OCI-LY3 (cell line): ENCODE measurements around the gene C1GALT1.
A peak's percentile ranks its signal among the peaks of the same experiment; 100 is the strongest.

Experiments used
- H2AFZ ChIP-seq: fragments of 200-600, 300-600 bp; shearing (Covaris generic); 2 replicates; pipeline ENCODE4 v1.6.0; 2014; ENCODE audit warnings: antibody characterized with exemption, low read depth, low read length
- H3K27ac ChIP-seq: fragments of 200-600, 300-600 bp; sonication (generic); 2 replicates; pipeline ENCODE4 v1.5.1; 2014; ENCODE audit warnings: mild to moderate bottlenecking, low read length, moderate library complexity, mixed read lengths
- H3K27me3 ChIP-seq: fragments of 200-600, 300-600 bp; sonication (generic); 2 replicates; pipeline ENCODE4 v1.6.1; 2014; ENCODE audit warnings: low read depth, low read length, mixed read lengths
- H3K36me3 ChIP-seq: fragments of 200-600, 300-600 bp; sonication (generic); replicated peaks from 2 replicates; pipeline ENCODE3; 2014; ENCODE audit warnings: low read depth, low read length, mixed read lengths
- H3K4me1 ChIP-seq: fragments of 300-600, 200-600 bp; sonication (generic); 2 replicates; pipeline ENCODE4 v1.6.1; 2014; ENCODE audit warnings: low read length, mixed read lengths
- H3K4me2 ChIP-seq: fragments of 200-600, 300-600 bp; sonication (generic); 2 replicates; pipeline ENCODE4 v1.6.1; 2014; ENCODE audit warnings: low read length, mixed read lengths
- H3K4me3 ChIP-seq: fragments of 300-600, 200-600 bp; sonication (generic); 2 replicates; pipeline ENCODE4 v1.5.1; 2014; ENCODE audit warnings: antibody characterized with exemption, mild to moderate bottlenecking, low read length, moderate library complexity
- H3K79me2 ChIP-seq: fragments of 300-600, 200-600 bp; shearing (Covaris generic); 2 replicates; pipeline ENCODE4 v1.6.1; 2014; ENCODE audit warnings: mild to moderate bottlenecking, low read length, mixed read lengths
- H3K9ac ChIP-seq: fragments of 300-600, 200-600 bp; shearing (Covaris generic); 2 replicates; pipeline ENCODE4 v1.6.0; 2014; ENCODE audit warnings: mild to moderate bottlenecking, low read length, moderate library complexity
- H3K9me3 ChIP-seq: fragments of 200-600, 300-600 bp; shearing (Covaris generic); 2 replicates; pipeline ENCODE4 v1.6.1; 2014; ENCODE audit warnings: low read length, mixed read lengths; ENCODE audit not compliant: insufficient read depth
- H4K20me1 ChIP-seq: fragments of 200-600, 300-600 bp; sonication (generic); 2 replicates; pipeline ENCODE4 v1.6.1; 2016; ENCODE audit warnings: low read length, mixed read lengths; ENCODE audit not compliant: insufficient read depth
- CTCF ChIP-seq: fragments of 200-600, 300-600 bp; sonication (generic); IDR thresholded peaks from 2 replicates; pipeline ENCODE4 v1.5.1; 2014; ENCODE audit warnings: antibody characterized with exemption, low read length, low read depth
- EZH2phosphoT487 ChIP-seq: fragments of 200-600 bp; shearing (Covaris generic); IDR thresholded peaks from 2 replicates; pipeline ENCODE4 v1.6.1; 2018; ENCODE audit warnings: antibody characterized with exemption, mixed run types, low read depth

C1GALT1 gene

GRCh38 chr7:7201578-7202374, 19.4 kb downstream of the C1GALT1 start:
- peaks cover 63% of the 10 kb centered on the region for H3K79me2 ChIP-seq

GRCh38 chr7:7202375-7202720, 20.0 kb downstream of the C1GALT1 start:
- H3K4me1 ChIP-seq = peaks cover 14% of the 10 kb centered on the region
- peak overlapping the region; percentile 88; the same call in 1 of the 2 replicates for H3K4me2 ChIP-seq

More at GRCh38 chr7:7201578-7202374, 19.4 kb downstream of the C1GALT1 start:
- Histone ChIP-seq H3K27me3 (no peaks in the 10 kb centered on the region), H3K36me3 (peaks cover under 1% of the 10 kb centered on the region), H3K9ac (peak overlapping the region; percentile 29; the same call in 1 of the 2 replicates), H4K20me1 (peaks cover 27% of the 10 kb centered on the region), H3K4me2 (peak overlapping the region; percentile 88), H3K27ac (no peak overlapping the region), H3K4me1 (peaks cover 14% of the 10 kb centered on the region), H3K4me3 (peak overlapping the region; percentile 69), H3K9me3 (no peaks in the 10 kb centered on the region), H2AFZ (no peak overlapping the region)
- TF ChIP-seq EZH2phosphoT487 (no peak), CTCF (no peak)

DNA sequence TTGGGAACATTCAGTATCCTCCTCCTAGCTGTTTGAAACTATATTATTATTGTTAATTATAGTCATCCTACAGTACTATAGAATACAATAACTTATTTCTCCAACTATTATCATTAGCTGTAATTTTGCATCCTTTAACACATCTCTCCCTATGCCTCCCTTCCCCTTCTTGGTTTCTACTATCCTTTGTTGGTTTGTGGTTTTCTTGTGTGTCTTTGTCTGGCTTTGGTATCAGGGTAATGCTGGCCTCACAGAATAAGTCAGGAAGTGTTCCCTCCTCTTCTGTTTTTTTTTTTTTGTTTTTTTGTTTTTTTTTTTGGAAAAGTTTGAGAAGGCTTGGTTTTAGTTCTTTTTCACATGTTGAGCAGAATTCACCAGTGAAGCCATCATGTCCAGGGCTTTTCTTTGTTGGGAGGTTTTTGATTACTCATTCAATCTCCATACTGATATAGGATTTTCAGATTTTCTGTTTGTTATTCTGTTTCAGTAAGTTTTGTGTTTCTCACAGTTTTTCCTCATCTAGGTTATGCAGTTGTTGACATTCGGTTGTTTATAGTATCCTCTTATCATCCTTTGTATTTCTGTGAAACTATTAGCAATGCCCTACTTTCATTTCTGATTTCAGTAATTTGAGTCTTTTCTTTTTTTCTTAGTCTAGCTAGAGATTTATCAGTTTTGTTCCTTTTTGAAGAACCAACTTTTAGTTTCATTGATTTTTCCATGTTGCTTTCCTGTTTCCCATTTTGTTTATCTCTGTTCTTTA, 21.6 kb downstream of the C1GALT1 start:
- no peak overlapping the region for H3K4me3 ChIP-seq
- H3K27me3 ChIP-seq = no peaks in the 10 kb centered on the region
- H4K20me1 ChIP-seq = peaks cover 37% of the 10 kb centered on the region
- TF ChIP-seq CTCF (no peak), EZH2phosphoT487 (no peak)
- peaks cover 3% of the 10 kb centered on the region for H3K36me3 ChIP-seq
- H3K79me2 ChIP-seq = peaks cover 80% of the 10 kb centered on the region
- H2AFZ ChIP-seq = no peak overlapping the region
- H3K4me2 ChIP-seq = no peak overlapping the region
- H3K27ac ChIP-seq = no peak overlapping the region
- no peaks in the 10 kb centered on the region for H3K9me3 ChIP-seq
- H3K9ac ChIP-seq = no peak overlapping the region
- peaks cover 18% of the 10 kb centered on the region for H3K4me1 ChIP-seq

More at GRCh38 chr7:7202375-7202720, 20.0 kb downstream of the C1GALT1 start:
- peaks cover 3% of the 10 kb centered on the region for H3K36me3 ChIP-seq
- no peaks in the 10 kb centered on the region for H3K27me3 ChIP-seq
- H3K9me3 ChIP-seq = no peaks in the 10 kb centered on the region
- H3K79me2 ChIP-seq = peaks cover 64% of the 10 kb centered on the region
- no peak overlapping the region for H2AFZ ChIP-seq
- H4K20me1 ChIP-seq = peaks cover 27% of the 10 kb centered on the region
- H3K27ac ChIP-seq = no peak overlapping the region
- no peak overlapping the region for H3K9ac ChIP-seq
- TF ChIP-seq EZH2phosphoT487 = no peak
- TF ChIP-seq CTCF = no peak
- H3K4me3 ChIP-seq = no peak overlapping the region

DNA sequence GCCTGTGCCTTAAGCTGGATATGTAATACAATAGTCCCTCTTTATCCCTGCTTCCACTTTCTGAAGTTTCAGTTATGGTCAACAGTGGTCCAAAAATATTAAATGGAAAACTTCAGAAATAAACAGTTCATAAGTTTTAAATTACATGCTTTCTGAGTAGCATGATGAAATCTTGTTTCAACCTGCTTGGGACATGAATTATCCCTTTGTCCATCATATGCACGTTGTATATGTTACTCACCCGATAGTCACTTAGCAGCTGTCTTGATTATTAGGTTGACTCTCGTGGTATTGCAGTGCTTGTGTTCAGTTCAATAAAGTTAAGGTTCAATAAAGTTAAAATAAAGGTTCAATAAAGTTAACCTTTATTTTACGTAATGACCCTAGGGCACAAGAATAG, 25.5 kb downstream of the C1GALT1 start:
- Histone ChIP-seq H3K79me2 (peaks cover 82% of the 10 kb centered on the region), H3K27ac (no peak overlapping the region), H3K4me2 (no peak overlapping the region), H3K27me3 (no peaks in the 10 kb centered on the region), H4K20me1 (peaks cover 23% of the 10 kb centered on the region), H2AFZ (no peak overlapping the region), H3K4me1 (peaks cover 4% of the 10 kb centered on the region; the same call in 1 of the 2 replicates), H3K4me3 (no peak overlapping the region), H3K9me3 (no peaks in the 10 kb centered on the region), H3K36me3 (peaks cover 3% of the 10 kb centered on the region), H3K9ac (no peak overlapping the region)
- no peak for TF ChIP-seq CTCF
